ENCODE results near the gene TPST1.
"Not testable (repeated sequence)": the region's sequence is repeated elsewhere in the genome, so short reads cannot be mapped to it uniquely, and the experiment has no call there.

DNA sequence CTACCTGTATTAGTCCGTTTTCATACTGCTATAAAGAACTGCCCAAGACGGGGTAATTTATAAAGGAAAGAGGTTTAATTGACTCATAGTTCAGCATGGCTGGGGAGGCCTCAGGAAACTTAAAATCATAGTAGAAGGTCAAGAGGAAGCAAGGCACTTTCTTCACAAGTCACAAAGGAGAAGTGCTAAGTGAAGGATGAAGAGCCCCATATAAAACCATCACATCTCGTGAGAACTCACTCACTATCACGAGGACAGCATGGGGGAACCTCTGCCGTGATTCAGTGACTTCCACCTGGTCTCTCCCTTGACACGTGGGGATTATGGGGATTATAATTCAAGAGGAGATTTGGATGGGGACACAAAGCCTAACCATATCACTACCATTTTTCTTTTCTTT lies 119.9 kb downstream of the TPST1 start:
- TF ChIP-seq, protein P1, sequence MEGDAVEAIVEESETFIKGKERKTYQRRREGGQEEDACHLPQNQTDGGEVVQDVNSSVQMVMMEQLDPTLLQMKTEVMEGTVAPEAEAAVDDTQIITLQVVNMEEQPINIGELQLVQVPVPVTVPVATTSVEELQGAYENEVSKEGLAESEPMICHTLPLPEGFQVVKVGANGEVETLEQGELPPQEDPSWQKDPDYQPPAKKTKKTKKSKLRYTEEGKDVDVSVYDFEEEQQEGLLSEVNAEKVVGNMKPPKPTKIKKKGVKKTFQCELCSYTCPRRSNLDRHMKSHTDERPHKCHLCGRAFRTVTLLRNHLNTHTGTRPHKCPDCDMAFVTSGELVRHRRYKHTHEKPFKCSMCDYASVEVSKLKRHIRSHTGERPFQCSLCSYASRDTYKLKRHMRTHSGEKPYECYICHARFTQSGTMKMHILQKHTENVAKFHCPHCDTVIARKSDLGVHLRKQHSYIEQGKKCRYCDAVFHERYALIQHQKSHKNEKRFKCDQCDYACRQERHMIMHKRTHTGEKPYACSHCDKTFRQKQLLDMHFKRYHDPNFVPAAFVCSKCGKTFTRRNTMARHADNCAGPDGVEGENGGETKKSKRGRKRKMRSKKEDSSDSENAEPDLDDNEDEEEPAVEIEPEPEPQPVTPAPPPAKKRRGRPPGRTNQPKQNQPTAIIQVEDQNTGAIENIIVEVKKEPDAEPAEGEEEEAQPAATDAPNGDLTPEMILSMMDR (IDR thresholded peaks at IDR 0.05) = not testable (repeated sequence)
- TF ChIP-seq POLR2AphosphoS5 (IDR thresholded peaks at IDR 0.05) = not testable (repeated sequence)
